Ascending aorta (tissue), 2 donors: ENCODE data around the gene OVCH2. TPM values are rescaled to one million over a fixed set of nuclear protein-coding genes. Genes with fewer than 3 reads are reported as not detected.
A peak's percentile ranks its signal among the peaks of the same experiment; 100 is the strongest.

Experiments
- DNase-seq, 2 donors: peaks; one replicate each; pipeline ENCODE4 v3.0.0-alpha.2; 2019; ENCODE audit warnings: low spot score in 2 of 2
- H3K27ac ChIP-seq, 2 donors: fragments of 200-600 bp; sonication (generic); one replicate each; pipeline ENCODE4 v1.5.1; 2016 to 2017; ENCODE audit warnings: mild to moderate bottlenecking in 1 of 2
- H3K27me3 ChIP-seq: fragments of 200-600 bp; sonication (generic); one replicate; pipeline ENCODE4 v1.5.1; 2017
- H3K36me3 ChIP-seq, 2 donors: fragments of 200-600 bp; sonication (generic); one replicate each; pipeline ENCODE4 v1.5.1; 2016
- H3K4me1 ChIP-seq, 2 donors: fragments of 200-600 bp; sonication (generic); one replicate each; pipeline ENCODE4 v1.5.1; 2016 to 2017; ENCODE audit warnings: mild to moderate bottlenecking in 1 of 2
- H3K4me3 ChIP-seq, 2 donors: fragments of 200-600 bp; sonication (generic); one replicate each; pipeline ENCODE4 v1.5.1; 2016 to 2017; ENCODE audit warnings: mild to moderate bottlenecking in 1 of 2
- H3K9me3 ChIP-seq, 2 donors: fragments of 200-600 bp; sonication (generic); one replicate each; pipeline ENCODE4 v1.5.1; 2016
- CTCF ChIP-seq, 3 experiments: fragments of 200-600 bp in 2 of 3; fragments of 450-650 bp in 1 of 3; sonication (generic) in 2 of 3; IDR thresholded peaks; one replicate each; pipeline ENCODE4 v1.5.1; 2016 to 2019; ENCODE audit warnings: antibody characterized with exemption in 3 of 3, mild to moderate bottlenecking in 1 of 3, moderate library complexity in 1 of 3
- intact Hi-C: fragments of 100-400 bp; cut with DNase I; formaldehyde crosslinking; loops from one replicate; pipeline ENCODE4 v1.15.1; 2023
- total RNA-seq: library from RNA; depleted of rRNA; stranded (reverse); fragments of >200 nt; gene quantifications from one replicate; pipeline ENCODE4 v1.1.0, GENCODE V29; 2016

Gene OVCH2
- total RNA-seq, 1 donor from 2014 or later: not detected

- intact Hi-C loops: loop anchor here (2.0 kb wide), 2 partner anchors 123 to 179 kb away; no protein-coding TSS in a partner anchor
- TF ChIP-seq CTCF (IDR thresholded peaks at IDR 0.05): no peak
- H3K4me3 ChIP-seq: peak overlapping the region; percentile 9 to 38
- no peaks in the 10 kb centered on the region for H3K4me1 ChIP-seq
- no peak overlapping the region for H3K27ac ChIP-seq
- H3K36me3 ChIP-seq: no peaks in the 10 kb centered on the region
- DNase-seq: no peak
- H3K27me3 ChIP-seq: no peaks in the 10 kb centered on the region
- H3K9me3 ChIP-seq: no peaks in the 10 kb centered on the region
Measured at GRCh38 chr11:7694235-7694634, 12.0 kb downstream of the OVCH2 start.

DNA sequence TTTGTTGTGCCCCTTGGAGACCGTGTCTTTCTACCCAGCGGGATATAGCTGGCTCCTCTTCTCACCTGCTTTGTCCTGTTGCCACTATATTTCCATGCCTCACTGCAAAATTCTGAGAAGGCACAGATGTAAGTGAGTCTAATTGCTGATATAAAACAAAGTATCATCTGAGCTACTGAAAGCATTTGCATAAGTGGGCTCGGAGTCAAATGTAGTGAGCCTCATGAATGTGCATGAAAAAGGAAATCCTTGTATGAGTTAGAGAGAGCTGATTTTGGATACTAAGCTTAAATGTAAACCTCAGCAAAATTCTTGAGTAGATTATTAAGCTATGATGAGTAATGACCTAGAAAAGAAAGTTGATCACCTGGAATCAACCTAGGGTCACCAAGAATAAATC is 13.9 kb downstream of the OVCH2 start:
- intact Hi-C loops: no loop called here
- H3K27me3 ChIP-seq: no peaks in the 10 kb centered on the region
- H3K36me3 ChIP-seq: no peaks in the 10 kb centered on the region
- no peak overlapping the region for H3K27ac ChIP-seq
- DNase-seq: no peak
- H3K9me3 ChIP-seq: no peaks in the 10 kb centered on the region
- no peak for TF ChIP-seq CTCF (IDR thresholded peaks at IDR 0.05)
- no peak overlapping the region for H3K4me3 ChIP-seq
- H3K4me1 ChIP-seq: peaks cover 0 to 2% of the 10 kb centered on the region in 2 donors

DNA sequence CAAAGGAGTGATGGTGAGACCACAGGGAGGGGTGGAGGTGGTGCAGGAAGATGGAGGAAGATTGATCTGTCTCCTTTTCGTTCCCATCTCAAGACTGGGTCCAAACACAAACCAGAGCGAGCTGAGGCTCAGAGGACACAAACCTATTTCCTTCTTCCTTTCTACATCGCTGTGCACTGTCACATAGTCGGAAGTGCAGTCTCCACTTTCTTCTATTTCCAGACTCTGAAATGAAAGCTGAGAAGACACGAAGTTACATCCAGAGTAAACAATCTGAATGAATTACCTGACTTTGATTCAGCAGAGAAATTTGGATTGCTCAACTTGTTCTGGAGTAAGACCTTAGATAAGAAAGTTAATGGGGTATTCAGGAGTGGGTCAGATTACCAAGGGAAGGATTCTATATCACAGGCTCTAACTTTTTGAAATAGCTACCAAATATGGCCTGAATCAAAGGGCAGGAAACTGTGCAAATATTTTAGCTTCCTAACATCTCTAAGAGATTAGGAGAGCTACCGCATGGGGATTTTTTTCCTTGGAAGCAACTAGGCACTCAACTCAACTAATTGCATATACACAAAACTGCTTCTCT is 14.4 kb downstream of the OVCH2 start:
- Histone ChIP-seq H3K4me1 (peaks cover 0 to 2% of the 10 kb centered on the region in 2 donors), H3K27ac (no peak overlapping the region), H3K9me3 (no peaks in the 10 kb centered on the region), H3K36me3 (no peaks in the 10 kb centered on the region), H3K4me3 (no peak overlapping the region), H3K27me3 (no peaks in the 10 kb centered on the region)
- intact Hi-C loops: no loop called here
- DNase-seq: no peak
- no peak for TF ChIP-seq CTCF (IDR thresholded peaks at IDR 0.05)

DNA sequence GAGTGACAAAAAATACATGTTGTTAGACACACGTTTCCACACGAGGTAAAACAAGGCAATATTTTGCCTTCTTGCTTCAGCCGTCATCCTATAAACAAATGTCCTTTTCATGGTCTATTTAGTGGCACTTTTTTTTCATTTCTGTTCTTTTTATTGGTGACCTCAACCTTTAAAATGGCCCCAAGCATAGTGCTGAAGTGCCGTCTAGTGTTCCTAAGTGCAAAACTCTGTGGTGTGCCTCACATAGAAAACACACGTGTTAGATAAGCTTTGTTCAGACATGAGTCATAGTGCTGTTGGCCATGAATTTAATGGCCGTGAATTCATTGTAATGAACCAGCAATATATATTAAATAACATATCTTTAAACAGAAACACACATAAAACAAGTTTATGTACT is 15.6 kb downstream of the OVCH2 start:
- Histone ChIP-seq H3K36me3 (no peaks in the 10 kb centered on the region), H3K9me3 (no peaks in the 10 kb centered on the region), H3K4me3 (no peak overlapping the region), H3K4me1 (peaks cover 0 to 2% of the 10 kb centered on the region in 2 donors), H3K27me3 (no peaks in the 10 kb centered on the region), H3K27ac (no peak overlapping the region)
- intact Hi-C loops: no loop called here
- no peak for TF ChIP-seq CTCF (IDR thresholded peaks at IDR 0.05)
- DNase-seq: no peak

DNA sequence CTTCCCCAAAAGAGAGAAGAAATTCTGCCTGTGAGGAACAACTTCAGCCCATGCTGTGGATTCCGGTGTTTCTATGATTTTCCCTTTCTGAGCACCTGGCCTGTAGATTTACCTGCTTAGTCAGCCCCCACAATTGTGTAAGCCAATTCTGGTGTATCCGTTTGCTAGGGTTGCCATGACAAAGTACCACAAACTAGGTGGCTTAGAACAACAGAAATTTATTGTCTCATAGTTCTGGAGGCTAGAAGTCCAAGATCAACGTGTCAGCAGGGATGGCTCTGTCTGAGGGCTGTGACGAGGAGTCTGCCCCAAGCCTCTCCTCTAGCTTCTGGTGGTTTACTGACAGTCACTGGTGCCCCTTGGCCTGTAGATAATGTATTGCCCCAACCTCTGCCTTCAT is 17.0 kb downstream of the OVCH2 start:
- no peak for DNase-seq
- intact Hi-C loops: loop anchor here (2.0 kb wide), 1 partner anchor 116 kb away; no protein-coding TSS in a partner anchor
- Histone ChIP-seq H3K9me3 (no peaks in the 10 kb centered on the region), H3K4me1 (peaks cover 0 to 2% of the 10 kb centered on the region in 2 donors), H3K27me3 (no peaks in the 10 kb centered on the region), H3K36me3 (no peaks in the 10 kb centered on the region), H3K4me3 (no peak overlapping the region), H3K27ac (no peak overlapping the region)
- no peak for TF ChIP-seq CTCF (IDR thresholded peaks at IDR 0.05)
